ENCODE measurements around the gene FAM222B. TPM values are rescaled to one million over a fixed set of nuclear protein-coding genes. Genes with fewer than 3 reads are reported as not detected.

The FAM222B gene
- total and polyA plus RNA-seq, 2 experiments from 2014 or later = 63.7 to 78.5 TPM

DNA sequence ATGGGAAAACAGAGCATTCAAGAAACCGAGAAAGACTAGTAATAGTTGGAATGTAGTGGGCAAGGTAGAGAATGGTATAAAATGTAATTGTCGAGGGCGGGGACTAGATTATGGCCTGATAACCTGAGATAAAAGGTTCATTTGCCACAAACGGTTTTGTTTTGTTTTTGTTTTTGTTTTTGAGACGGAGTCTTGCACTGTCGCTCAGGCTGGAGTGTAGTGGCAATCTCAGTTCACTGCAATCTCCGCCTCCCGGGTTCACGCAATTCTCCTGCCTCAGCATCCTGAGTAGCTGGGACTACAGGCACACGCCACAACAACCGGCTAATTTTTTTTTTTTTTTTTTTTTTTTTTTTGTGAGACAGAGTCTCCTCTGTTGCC, 112.7 kb downstream of the FAM222B start:
- H3K9me2 ChIP-seq (ENCODE audit: insufficient read depth) = no peaks in the 10 kb centered on the region
- no peak overlapping the region for H3K4me2 ChIP-seq
- H3K27me3 Mint-ChIP-seq (ENCODE audit: insufficient read depth, low read depth, poor library complexity) = peaks cover 27% of the 10 kb centered on the region
- H3K27ac ChIP-seq (ENCODE audit: low read depth) = no peak overlapping the region
- no peak overlapping the region; the same call in 2 of the 3 replicates for H3K4me3 Mint-ChIP-seq
- H3K4me1 ChIP-seq (ENCODE audit: insufficient read depth) = 0 out of 2 replicates have a peak, but pooled peaks cover under 1% of the 10 kb centered on the region
- H3K36me3 Mint-ChIP-seq (ENCODE audit: low read depth) = peaks cover 12% of the 10 kb centered on the region
- H3K79me2 ChIP-seq (replicated peaks; ENCODE audit: insufficient read depth) = no peaks in the 10 kb centered on the region; the same call in 1 of the 2 replicates
- no peak overlapping the region for H3K4me3 ChIP-seq
- H3K27me3 ChIP-seq (ENCODE audit: insufficient read depth) = no peaks in the 10 kb centered on the region
- peak overlapping the region; percentile 34; the same call in 1 of the 2 replicates for H3K27ac Mint-ChIP-seq
- peaks cover 10% of the 10 kb centered on the region for H3K4me1 Mint-ChIP-seq
- no peak for TF ChIP-seq EZH2 (IDR thresholded peaks at IDR 0.05; ENCODE audit: low read depth, unreplicated experiment)
- TF ChIP-seq, protein P1, sequence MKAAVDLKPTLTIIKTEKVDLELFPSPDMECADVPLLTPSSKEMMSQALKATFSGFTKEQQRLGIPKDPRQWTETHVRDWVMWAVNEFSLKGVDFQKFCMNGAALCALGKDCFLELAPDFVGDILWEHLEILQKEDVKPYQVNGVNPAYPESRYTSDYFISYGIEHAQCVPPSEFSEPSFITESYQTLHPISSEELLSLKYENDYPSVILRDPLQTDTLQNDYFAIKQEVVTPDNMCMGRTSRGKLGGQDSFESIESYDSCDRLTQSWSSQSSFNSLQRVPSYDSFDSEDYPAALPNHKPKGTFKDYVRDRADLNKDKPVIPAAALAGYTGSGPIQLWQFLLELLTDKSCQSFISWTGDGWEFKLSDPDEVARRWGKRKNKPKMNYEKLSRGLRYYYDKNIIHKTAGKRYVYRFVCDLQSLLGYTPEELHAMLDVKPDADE (IDR thresholded peaks at IDR 0.05) = no peak
- DNase-seq (ENCODE audit: low spot score) (no peak), ATAC-seq (no peak)
- H3K9me3 Mint-ChIP-seq = peaks cover 3% of the 10 kb centered on the region; the same call in 2 of the 3 replicates
- no peak overlapping the region for H2AFZ ChIP-seq
- no peaks in the 10 kb centered on the region; the same call in 1 of the 2 replicates for H4K20me1 ChIP-seq (replicated peaks; ENCODE audit: insufficient read depth)
- H3K36me3 ChIP-seq (ENCODE audit: insufficient read depth) = no peaks in the 10 kb centered on the region
- peaks cover 24% of the 10 kb centered on the region for H3F3A ChIP-seq (replicated peaks; ENCODE audit: low read depth)

DNA sequence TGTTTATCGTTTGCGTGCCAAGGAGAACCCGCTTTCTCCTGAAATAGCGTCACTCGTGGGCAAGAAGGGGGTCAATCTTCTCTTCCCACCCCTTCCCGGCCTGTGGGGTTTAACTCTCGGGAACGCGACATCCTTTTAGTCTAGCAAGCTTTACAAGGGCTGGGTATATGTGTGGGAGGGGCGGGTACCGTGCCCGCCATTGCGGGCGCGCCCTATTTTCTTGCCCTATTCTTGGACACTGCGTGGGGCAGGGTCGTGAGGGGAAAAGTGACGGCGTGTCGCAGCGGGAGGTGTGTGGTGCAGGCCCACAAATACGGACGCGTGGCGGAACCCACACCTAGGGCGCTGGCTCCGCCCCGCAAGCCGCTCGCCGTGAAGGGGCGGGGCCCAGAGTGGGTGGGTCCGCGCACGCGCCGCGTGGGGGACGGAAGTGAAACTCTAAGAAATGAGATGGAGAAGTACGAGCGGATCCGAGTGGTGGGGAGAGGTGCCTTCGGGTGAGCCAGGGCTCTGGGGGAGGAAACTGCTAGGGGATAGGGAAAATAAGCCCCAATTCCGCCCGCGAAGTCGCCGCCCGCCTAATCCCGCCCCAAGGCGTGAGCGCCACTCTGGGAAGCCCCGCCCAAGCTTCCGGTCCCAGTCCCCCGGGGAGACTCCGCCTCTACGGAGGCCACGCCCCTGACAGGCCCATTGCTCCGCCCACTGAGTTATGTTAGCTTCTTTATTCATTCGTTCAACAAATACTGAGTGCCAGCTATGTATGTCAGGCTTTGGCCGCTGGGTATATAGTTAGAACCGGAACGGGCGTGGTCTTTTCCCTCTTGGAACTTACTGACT, 114.0 kb downstream of the FAM222B start, which contains the start of gene NEK8:
Gene NEK8, plus strand, starts transcription at position 425 of the 837 bp plus-strand sequence. Its CDS starts 26 bp downstream, at position 451.
- ATAC-seq = peak; percentile 2; the same call in 2 of the 3 replicates
- peaks cover 35% of the 10 kb centered on the region for H3F3A ChIP-seq (replicated peaks; ENCODE audit: low read depth)
- no peaks in the 10 kb centered on the region for H3K9me2 ChIP-seq (ENCODE audit: insufficient read depth)
- peak within 1 kb of the TSS; percentile 98 for H3K4me3 ChIP-seq
- H3K4me1 Mint-ChIP-seq = peaks cover 23% of the 10 kb centered on the region
- peak; percentile 98 for DNase-seq (ENCODE audit: low spot score)
- peak within 1 kb of the TSS; percentile 94 for H3K4me3 Mint-ChIP-seq
- H3K36me3 Mint-ChIP-seq (ENCODE audit: low read depth) = peaks cover 19% of the 10 kb centered on the region
- no peaks in the 10 kb centered on the region for H3K27me3 ChIP-seq (ENCODE audit: insufficient read depth)
- H3K27ac Mint-ChIP-seq = peak within 1 kb of the TSS; percentile 99
- TF ChIP-seq CTCF (conservative IDR thresholded peaks at IDR 0.05; ENCODE audit: low read depth in 2 of 2) (no peak), POLR2AphosphoS5 (IDR thresholded peaks at IDR 0.05; ENCODE audit: low read depth) (peak; percentile 60)
- H3K4me1 ChIP-seq (ENCODE audit: insufficient read depth) = peaks cover 12% of the 10 kb centered on the region; the same call in 1 of the 2 replicates
- peaks cover 3% of the 10 kb centered on the region; the same call in 2 of the 3 replicates for H3K9me3 Mint-ChIP-seq
- peak within 1 kb of the TSS; percentile 99 for H3K27ac ChIP-seq (ENCODE audit: low read depth)
- H2AFZ ChIP-seq = peak within 1 kb of the TSS; percentile 33; the same call in 1 of the 2 replicates
- peaks cover 33% of the 10 kb centered on the region for H3K27me3 Mint-ChIP-seq (ENCODE audit: insufficient read depth, low read depth, poor library complexity)
- H3K36me3 ChIP-seq (ENCODE audit: insufficient read depth) = peaks cover 9% of the 10 kb centered on the region; the same call in 1 of the 2 replicates
- peak within 1 kb of the TSS; percentile 90 for H3K4me2 ChIP-seq
- peaks cover 5% of the 10 kb centered on the region; the same call in 1 of the 2 replicates for H4K20me1 ChIP-seq (replicated peaks; ENCODE audit: insufficient read depth)
- H3K79me2 ChIP-seq (replicated peaks; ENCODE audit: insufficient read depth) = peaks cover 2% of the 10 kb centered on the region; the same call in 1 of the 2 replicates
